T-helper 1 cell treated with Interleukin-12 subunit alpha and Interleukin-12 subunit beta and Interleukin-4 antibody, amounts not matched to agents 30 μg/mL and 1 μg/mL, for 36 hours (primary cell): ENCODE results near the gene FOCAD.
"Not testable (repeated sequence)": the region's sequence is repeated elsewhere in the genome, so short reads cannot be mapped to it uniquely, and the experiment has no call there.

Experiments used
- H3K27ac Mint-ChIP-seq: one replicate; pipeline ENCODE4 v1.8.0; 2021; ENCODE audit warnings: mild to moderate bottlenecking, mixed read lengths
- H3K27me3 Mint-ChIP-seq: one replicate; pipeline ENCODE4 v1.8.0; 2021; ENCODE audit warnings: low read depth, mixed read lengths
- H3K36me3 Mint-ChIP-seq: one replicate; pipeline ENCODE4 v1.8.0; 2021; ENCODE audit warnings: low read depth, mixed read lengths
- H3K4me1 Mint-ChIP-seq: one replicate; pipeline ENCODE4 v1.8.0; 2021; ENCODE audit warnings: low read depth, mixed read lengths
- H3K4me3 Mint-ChIP-seq: one replicate; pipeline ENCODE4 v1.8.0; 2021; ENCODE audit warnings: mild to moderate bottlenecking, moderate library complexity, mixed read lengths
- H3K9me3 Mint-ChIP-seq: one replicate; pipeline ENCODE4 v1.8.0; 2021; ENCODE audit warnings: mixed read lengths

FOCAD gene

DNA sequence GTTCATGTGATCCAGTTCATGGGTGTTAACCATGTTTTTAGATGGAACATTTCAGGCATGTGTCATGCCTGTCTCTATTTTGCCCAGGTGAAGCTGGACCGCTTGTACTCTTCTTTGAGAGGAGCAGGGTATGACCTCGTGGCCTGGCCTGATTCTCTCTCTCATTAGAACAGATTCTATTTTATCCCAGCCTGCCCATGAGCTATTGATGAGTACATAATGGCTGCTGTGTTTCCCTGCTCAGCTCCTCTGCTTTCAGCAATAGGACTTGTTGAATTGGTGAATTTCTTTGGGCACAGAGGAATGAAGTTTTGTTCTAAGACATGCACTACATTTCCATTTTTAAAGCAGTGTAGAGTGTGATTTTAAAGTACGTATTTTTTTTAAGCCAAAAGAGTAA is 261.2 kb downstream of the FOCAD start:
- H3K4me1 Mint-ChIP-seq, result peaks cover 3% of the 10 kb centered on the region

DNA sequence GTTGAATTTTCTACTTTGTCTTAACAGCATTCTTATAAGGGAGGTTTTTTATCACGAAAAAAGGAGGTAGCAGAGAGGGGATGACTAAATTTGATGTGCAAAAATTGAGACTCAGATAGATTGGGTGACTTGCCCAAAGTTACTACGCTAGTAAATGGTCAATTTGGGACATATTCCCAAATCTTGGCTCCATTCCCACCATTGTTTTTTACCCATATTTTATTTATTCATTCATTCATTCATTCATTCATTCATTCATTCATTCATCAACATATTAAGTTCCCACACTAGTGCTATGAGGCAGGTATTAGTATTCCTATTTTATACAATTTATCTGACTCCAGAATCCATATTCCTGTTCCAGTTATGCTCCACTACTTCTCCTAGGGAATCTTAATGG is 261.8 kb downstream of the FOCAD start:
- Mint-ChIP-seq H3K9me3 (no peaks in the 10 kb centered on the region), H3K27me3 (no peaks in the 10 kb centered on the region), H3K4me1 (peaks cover 3% of the 10 kb centered on the region), H3K4me3 (no peak overlapping the region), H3K27ac (no peak overlapping the region), H3K36me3 (peaks cover 6% of the 10 kb centered on the region)

More for the DNA sequence above, 261.2 kb downstream of the FOCAD start:
- no peak overlapping the region for H3K4me3 Mint-ChIP-seq
- H3K27me3 Mint-ChIP-seq, result no peaks in the 10 kb centered on the region
- H3K9me3 Mint-ChIP-seq, result no peaks in the 10 kb centered on the region
- peaks cover 6% of the 10 kb centered on the region for H3K36me3 Mint-ChIP-seq
- H3K27ac Mint-ChIP-seq, result no peak overlapping the region

- no peaks in the 10 kb centered on the region for H3K4me1 Mint-ChIP-seq
- H3K36me3 Mint-ChIP-seq, result peaks cover 21% of the 10 kb centered on the region
- no peak overlapping the region for H3K27ac Mint-ChIP-seq
- H3K4me3 Mint-ChIP-seq, result no peak overlapping the region
- H3K27me3 Mint-ChIP-seq, result no peaks in the 10 kb centered on the region
- no peaks in the 10 kb centered on the region for H3K9me3 Mint-ChIP-seq
Observed at GRCh38 chr9:20948703-20949102, 264.6 kb downstream of the FOCAD start.

DNA sequence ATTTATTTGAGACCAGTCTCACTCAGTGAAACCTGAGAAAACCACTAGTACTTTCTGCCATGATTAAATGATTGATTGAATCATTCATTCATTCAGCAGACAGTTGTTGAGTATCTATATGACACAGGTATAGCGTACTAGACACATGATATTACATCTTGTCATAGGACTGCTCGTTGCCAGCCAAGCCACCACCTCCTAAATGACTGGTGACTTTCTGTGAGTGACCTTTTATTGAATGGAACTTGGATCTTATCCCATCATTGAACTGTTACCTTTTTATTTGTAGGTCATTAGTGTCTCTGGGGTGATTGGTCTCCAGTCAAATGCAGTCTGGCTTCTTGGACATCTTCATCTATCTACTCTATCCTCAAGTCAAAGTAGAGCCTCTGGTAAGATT is 266.6 kb downstream of the FOCAD start:
- no peaks in the 10 kb centered on the region for H3K4me1 Mint-ChIP-seq
- no peak overlapping the region for H3K27ac Mint-ChIP-seq
- H3K4me3 Mint-ChIP-seq, result no peak overlapping the region
- peaks cover 24% of the 10 kb centered on the region for H3K36me3 Mint-ChIP-seq
- no peaks in the 10 kb centered on the region for H3K9me3 Mint-ChIP-seq
- H3K27me3 Mint-ChIP-seq, result no peaks in the 10 kb centered on the region

- Mint-ChIP-seq H3K36me3 (peaks cover 14% of the 10 kb centered on the region), H3K27me3 (no peaks in the 10 kb centered on the region), H3K27ac (no peak overlapping the region), H3K4me1 (no peaks in the 10 kb centered on the region), H3K4me3 (no peak overlapping the region), H3K9me3 (peaks cover 6% of the 10 kb centered on the region)
Observed at GRCh38 chr9:20962536-20963225, 278.6 kb downstream of the FOCAD start.

- Mint-ChIP-seq H3K9me3 (no peaks in the 10 kb centered on the region), H3K36me3 (peaks cover 12% of the 10 kb centered on the region), H3K4me3 (no peak overlapping the region), H3K27ac (no peak overlapping the region), H3K4me1 (no peaks in the 10 kb centered on the region), H3K27me3 (no peaks in the 10 kb centered on the region)
Observed at GRCh38 chr9:20972684-20973083, 288.6 kb downstream of the FOCAD start.

DNA sequence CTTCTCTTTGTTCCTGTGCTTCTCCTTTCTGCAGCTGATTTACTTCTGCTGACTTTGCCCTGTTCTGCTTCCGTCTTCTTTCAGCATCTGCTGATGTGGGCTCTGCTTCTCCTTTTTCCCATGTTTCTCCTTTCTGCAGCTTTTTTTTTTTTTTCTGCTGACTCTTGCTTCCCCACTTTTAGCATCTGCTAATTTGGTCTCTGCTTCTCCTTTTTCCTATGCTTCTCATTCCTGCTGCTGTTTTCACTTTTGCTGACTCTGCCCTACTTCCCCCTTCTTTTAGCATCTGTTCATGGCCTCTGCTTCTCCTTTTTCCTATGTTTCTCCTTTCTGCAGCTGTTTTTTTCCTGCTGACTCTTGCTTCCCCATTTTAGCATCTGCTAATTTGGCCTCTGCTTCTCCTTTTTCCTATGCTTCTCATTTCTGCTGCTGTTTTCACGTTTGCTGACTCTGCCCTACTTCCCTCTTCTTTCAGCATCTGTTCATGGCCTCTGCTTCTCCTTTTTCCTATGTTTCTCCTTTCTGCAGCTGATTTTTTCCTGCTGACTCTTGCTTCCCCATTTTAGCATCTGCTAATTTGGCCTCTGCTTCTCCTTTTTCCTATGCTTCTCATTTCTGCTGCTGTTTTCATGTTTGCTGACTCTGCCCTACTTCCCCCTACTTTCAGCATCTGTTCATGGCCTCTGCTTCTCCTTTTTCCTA is 289.3 kb downstream of the FOCAD start:
- not testable (repeated sequence) for H3K4me1 Mint-ChIP-seq, H3K9me3 Mint-ChIP-seq, H3K27ac Mint-ChIP-seq, H3K4me3 Mint-ChIP-seq, H3K27me3 Mint-ChIP-seq
- H3K36me3 Mint-ChIP-seq, result peaks cover 12% of the 10 kb centered on the region

- H3K9me3 Mint-ChIP-seq, H3K4me3 Mint-ChIP-seq, H3K4me1 Mint-ChIP-seq, H3K27me3 Mint-ChIP-seq, H3K27ac Mint-ChIP-seq: not testable (repeated sequence)
- peaks cover 12% of the 10 kb centered on the region for H3K36me3 Mint-ChIP-seq
Observed at GRCh38 chr9:20974191-20974938, 290.3 kb downstream of the FOCAD start.

DNA sequence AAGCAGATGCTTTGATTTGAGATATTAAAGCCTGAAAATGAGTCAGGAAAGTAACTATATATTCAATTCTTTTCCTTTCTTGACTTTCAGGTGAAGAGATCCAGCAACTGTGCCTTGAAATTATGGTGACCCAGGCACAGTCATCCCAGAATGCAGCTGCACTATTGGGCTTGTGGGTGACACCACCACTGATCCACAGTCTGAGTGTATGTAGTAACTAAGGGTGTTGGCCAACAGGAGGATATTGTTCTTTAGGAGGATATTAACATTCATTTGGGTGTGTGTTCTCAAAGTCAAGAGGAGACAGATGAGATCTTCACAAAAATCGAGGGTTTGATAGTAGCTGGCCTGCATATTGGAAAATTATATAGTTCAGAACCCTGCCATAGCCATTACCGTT is 294.2 kb downstream of the FOCAD start:
- Mint-ChIP-seq H3K27ac (no peak overlapping the region), H3K4me1 (no peaks in the 10 kb centered on the region), H3K4me3 (no peak overlapping the region), H3K27me3 (no peaks in the 10 kb centered on the region), H3K36me3 (peaks cover 19% of the 10 kb centered on the region), H3K9me3 (no peaks in the 10 kb centered on the region)

GRCh38 chr9:20980832-20981455 is 296.9 kb downstream of the FOCAD start:
- H3K4me3 Mint-ChIP-seq, result no peak overlapping the region
- H3K9me3 Mint-ChIP-seq, result no peaks in the 10 kb centered on the region
- H3K36me3 Mint-ChIP-seq, result peaks cover 17% of the 10 kb centered on the region
- no peak overlapping the region for H3K27ac Mint-ChIP-seq
- no peaks in the 10 kb centered on the region for H3K27me3 Mint-ChIP-seq
- H3K4me1 Mint-ChIP-seq, result no peaks in the 10 kb centered on the region

GRCh38 chr9:20981486-20981885 is 297.4 kb downstream of the FOCAD start:
- no peaks in the 10 kb centered on the region for H3K27me3 Mint-ChIP-seq
- peaks cover 20% of the 10 kb centered on the region for H3K36me3 Mint-ChIP-seq
- H3K4me3 Mint-ChIP-seq, result no peak overlapping the region
- no peaks in the 10 kb centered on the region for H3K4me1 Mint-ChIP-seq
- H3K27ac Mint-ChIP-seq, result no peak overlapping the region
- H3K9me3 Mint-ChIP-seq, result no peaks in the 10 kb centered on the region

DNA sequence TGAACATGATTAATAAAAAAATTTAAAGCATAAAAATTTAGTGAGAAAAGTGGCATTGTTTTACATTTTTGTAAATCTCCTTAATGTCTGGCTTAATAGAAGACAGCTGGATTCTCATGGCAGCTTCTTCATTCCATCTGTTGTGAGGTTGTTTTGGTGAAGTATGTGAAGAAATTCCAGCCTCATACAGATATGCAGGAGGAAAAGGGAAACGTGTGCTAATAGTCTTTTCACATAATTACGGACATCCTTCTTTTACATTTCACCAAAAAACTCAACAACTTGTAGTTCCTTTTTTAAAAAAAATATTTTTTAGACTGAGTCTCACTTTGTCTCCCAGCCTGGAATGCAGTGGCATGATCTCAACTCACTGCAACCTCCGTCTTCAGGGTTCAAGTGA is 300.4 kb downstream of the FOCAD start:
- H3K4me1 Mint-ChIP-seq, result no peaks in the 10 kb centered on the region
- H3K27me3 Mint-ChIP-seq, result no peaks in the 10 kb centered on the region
- no peak overlapping the region for H3K4me3 Mint-ChIP-seq
- H3K9me3 Mint-ChIP-seq, result no peaks in the 10 kb centered on the region
- peaks cover 13% of the 10 kb centered on the region for H3K36me3 Mint-ChIP-seq
- no peak overlapping the region for H3K27ac Mint-ChIP-seq

GRCh38 chr9:20985851-20986600 is 302.0 kb downstream of the FOCAD start:
- no peak overlapping the region for H3K4me3 Mint-ChIP-seq
- no peaks in the 10 kb centered on the region for H3K4me1 Mint-ChIP-seq
- peaks cover 19% of the 10 kb centered on the region for H3K36me3 Mint-ChIP-seq
- no peak overlapping the region for H3K27ac Mint-ChIP-seq
- H3K9me3 Mint-ChIP-seq, result no peaks in the 10 kb centered on the region
- no peaks in the 10 kb centered on the region for H3K27me3 Mint-ChIP-seq

- no peaks in the 10 kb centered on the region for H3K9me3 Mint-ChIP-seq
- no peaks in the 10 kb centered on the region for H3K4me1 Mint-ChIP-seq
- peaks cover 21% of the 10 kb centered on the region for H3K36me3 Mint-ChIP-seq
- no peaks in the 10 kb centered on the region for H3K27me3 Mint-ChIP-seq
- H3K4me3 Mint-ChIP-seq, result no peak overlapping the region
- no peak overlapping the region for H3K27ac Mint-ChIP-seq
Observed at GRCh38 chr9:20987521-20987920, 303.5 kb downstream of the FOCAD start.
